Astrocyte (in vitro differentiated cells and primary cell): Measurements from ENCODE around the gene ST3GAL2. TPM values are rescaled to one million over a fixed set of nuclear protein-coding genes. Genes with fewer than 3 reads are reported as not detected.

Source experiments
- DNase-seq: peaks from one replicate; pipeline ENCODE4 v3.0.0-alpha.2; 2010; ENCODE audit warnings: low read depth
- FAIRE-seq: peaks from 2 replicates; lab custom pipeline; 2011; peaks lifted over from hg19 to GRCh38; lab: Jason Lieb, UNC
- H2AFZ ChIP-seq: 2 replicates; pipeline ENCODE4 v1.6.0; 2012; ENCODE audit warnings: low read depth, low read length, inconsistent platforms
- H3K27ac ChIP-seq: 2 replicates; pipeline ENCODE4 v1.5.1; 2011; ENCODE audit warnings: low read depth, low read length, inconsistent platforms
- H3K27me3 ChIP-seq: 2 replicates; pipeline ENCODE4 v1.6.0; 2011; ENCODE audit warnings: low read length, inconsistent platforms; ENCODE audit not compliant: insufficient read depth
- H3K36me3 ChIP-seq: 2 replicates; pipeline ENCODE4 v1.5.1; 2011; ENCODE audit warnings: low read length, inconsistent platforms; ENCODE audit not compliant: insufficient read depth
- H3K4me1 ChIP-seq: 2 replicates; pipeline ENCODE4 v1.5.1; 2011; ENCODE audit warnings: low read length, inconsistent platforms; ENCODE audit not compliant: insufficient read depth
- H3K4me2 ChIP-seq: 2 replicates; pipeline ENCODE4 v1.6.0; 2012; ENCODE audit warnings: low read length, inconsistent platforms
- H3K4me3 ChIP-seq: 2 replicates; pipeline ENCODE4 v1.5.1; 2011; ENCODE audit warnings: low read depth, mild to moderate bottlenecking, low read length, inconsistent platforms; ENCODE audit not compliant: insufficient read depth
- H3K79me2 ChIP-seq: 2 replicates; pipeline ENCODE4 v1.6.0; 2012; ENCODE audit warnings: mild to moderate bottlenecking, low read length, inconsistent platforms; ENCODE audit not compliant: insufficient read depth
- H3K9ac ChIP-seq: 2 replicates; pipeline ENCODE4 v1.6.0; 2012; ENCODE audit warnings: mild to moderate bottlenecking, low read length, inconsistent platforms
- H3K9me3 ChIP-seq: 2 replicates; pipeline ENCODE4 v1.5.1; 2012; ENCODE audit warnings: low read depth, mild to moderate bottlenecking, low read length, inconsistent platforms; ENCODE audit not compliant: insufficient read depth
- H4K20me1 ChIP-seq: 2 replicates; pipeline ENCODE4 v1.6.0; 2012; ENCODE audit warnings: low read length, inconsistent platforms; ENCODE audit not compliant: insufficient read depth
- H3K27ac Mint-ChIP-seq: one replicate; pipeline ENCODE4 v1.8.0; 2021; ENCODE audit warnings: mild to moderate bottlenecking, mixed read lengths; ENCODE audit not compliant: unreplicated experiment
- H3K27me3 Mint-ChIP-seq: one replicate; pipeline ENCODE4 v1.8.0; 2021; ENCODE audit warnings: low read depth, mixed read lengths; ENCODE audit not compliant: unreplicated experiment
- H3K36me3 Mint-ChIP-seq: one replicate; pipeline ENCODE4 v1.8.0; 2021; ENCODE audit warnings: low read depth, mixed read lengths; ENCODE audit not compliant: unreplicated experiment
- H3K4me1 Mint-ChIP-seq: one replicate; pipeline ENCODE4 v1.8.0; 2021; ENCODE audit warnings: low read depth, mixed read lengths; ENCODE audit not compliant: unreplicated experiment
- H3K4me3 Mint-ChIP-seq: one replicate; pipeline ENCODE4 v1.8.0; 2021; ENCODE audit warnings: mild to moderate bottlenecking, moderate library complexity, mixed read lengths; ENCODE audit not compliant: unreplicated experiment
- H3K9me3 Mint-ChIP-seq: one replicate; pipeline ENCODE4 v1.8.0; 2021; ENCODE audit warnings: mild to moderate bottlenecking, mixed read lengths; ENCODE audit not compliant: unreplicated experiment
- CTCF ChIP-seq: IDR thresholded peaks from 2 replicates; pipeline ENCODE4 v1.5.1; 2011; ENCODE audit warnings: low read depth, mild to moderate bottlenecking, inconsistent platforms, low read length, moderate library complexity; ENCODE audit not compliant: insufficient read depth
- EZH2 ChIP-seq: IDR thresholded peaks from 2 replicates; pipeline ENCODE4 v1.6.1; 2012; ENCODE audit warnings: mild to moderate bottlenecking, low read length, inconsistent platforms; ENCODE audit not compliant: insufficient read depth
- total RNA-seq: library from RNA; stranded (reverse); gene quantifications from 2 replicates; pipeline ENCODE4 v1.2.1, GENCODE V29; 2021

The ST3GAL2 gene
- total RNA-seq, 1 donor from 2014 or later = 108 TPM

- FAIRE-seq (no peak), DNase-seq (no peak)
- Histone ChIP-seq H3K79me2 (peaks cover 90% of the 10 kb centered on the region), H4K20me1 (peaks cover 60% of the 10 kb centered on the region), H3K4me2 (peak overlapping the region; percentile 68), H3K4me3 (no peak overlapping the region), H2AFZ (no peak overlapping the region), H3K9me3 (no peaks in the 10 kb centered on the region), H3K4me1 (peaks cover 52% of the 10 kb centered on the region), H3K36me3 (no peaks in the 10 kb centered on the region), H3K27ac (no peak overlapping the region), H3K27me3 (no peaks in the 10 kb centered on the region), H3K9ac (peak overlapping the region; percentile 29)
- peaks cover 69% of the 10 kb centered on the region for H3K4me1 Mint-ChIP-seq
- no peaks in the 10 kb centered on the region for H3K27me3 Mint-ChIP-seq
- H3K4me3 Mint-ChIP-seq = peak overlapping the region; percentile 54
- H3K27ac Mint-ChIP-seq = peak overlapping the region; percentile 89
- TF ChIP-seq EZH2 (no peak), CTCF (no peak)
- H3K36me3 Mint-ChIP-seq = peaks cover 11% of the 10 kb centered on the region
- no peaks in the 10 kb centered on the region for H3K9me3 Mint-ChIP-seq
Observed at GRCh38 chr16:70430667-70431536, 8.0 kb downstream of the ST3GAL2 start.

DNA sequence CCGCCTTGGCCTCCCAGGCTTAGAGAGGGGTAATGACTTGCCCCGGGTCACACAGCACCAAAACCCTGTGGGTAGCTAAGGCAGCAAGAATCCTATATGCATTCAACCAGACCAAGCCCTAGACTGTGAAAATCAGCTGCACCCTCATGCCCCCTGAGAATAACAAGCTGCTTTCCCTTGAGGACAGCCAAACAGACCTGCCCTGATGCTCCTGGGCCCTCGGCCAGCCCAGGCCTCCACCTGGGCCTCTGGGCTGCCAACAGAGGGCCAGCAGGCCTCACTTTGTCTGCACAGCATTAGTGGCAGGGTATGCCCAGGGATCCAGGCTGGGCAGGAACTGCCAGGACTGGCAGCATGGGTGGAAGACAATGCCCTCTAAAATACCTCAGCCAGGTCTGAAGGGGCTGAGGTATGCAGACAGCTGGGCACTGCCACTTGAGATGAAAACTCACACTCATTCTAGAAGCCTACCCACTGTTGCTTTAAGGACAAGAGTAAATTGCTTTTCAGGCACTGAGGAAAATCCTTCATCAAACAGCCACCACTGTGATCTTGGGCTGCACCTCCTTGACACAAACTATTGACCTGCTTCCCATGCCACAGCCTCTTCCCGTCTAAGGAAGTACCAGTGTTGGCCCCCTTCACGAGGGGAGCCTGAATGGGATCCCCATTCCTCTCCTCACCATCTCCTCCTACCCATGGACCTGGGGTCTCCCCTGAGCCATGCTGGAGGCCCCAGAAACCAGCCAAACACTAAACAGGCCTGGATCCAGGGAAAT, 8.8 kb downstream of the ST3GAL2 start:
- Mint-ChIP-seq H3K4me1 (peaks cover 64% of the 10 kb centered on the region), H3K27me3 (no peaks in the 10 kb centered on the region), H3K4me3 (peak overlapping the region; percentile 54), H3K9me3 (no peaks in the 10 kb centered on the region), H3K27ac (peak overlapping the region; percentile 89), H3K36me3 (peaks cover 11% of the 10 kb centered on the region)
- H3K9ac ChIP-seq = no peak overlapping the region
- TF ChIP-seq EZH2 (no peak), CTCF (no peak)
- no peak overlapping the region for H3K27ac ChIP-seq
- peaks cover 66% of the 10 kb centered on the region for H4K20me1 ChIP-seq
- H2AFZ ChIP-seq = no peak overlapping the region
- H3K36me3 ChIP-seq = no peaks in the 10 kb centered on the region
- no peak overlapping the region for H3K4me3 ChIP-seq
- DNase-seq = no peak
- H3K79me2 ChIP-seq = peaks cover 91% of the 10 kb centered on the region
- no peak for FAIRE-seq
- H3K27me3 ChIP-seq = no peaks in the 10 kb centered on the region
- H3K4me1 ChIP-seq = peaks cover 52% of the 10 kb centered on the region
- H3K9me3 ChIP-seq = no peaks in the 10 kb centered on the region
- peak overlapping the region; percentile 68 for H3K4me2 ChIP-seq
